NB4 (cell line): ENCODE results near the gene PUM2.

Source experiments
- CTCF ChIP-seq: IDR thresholded peaks from one replicate; pipeline ENCODE4 v1.5.1; 2012; ENCODE audit warnings: low read depth, low read length
- MAX ChIP-seq: IDR thresholded peaks from 2 replicates; pipeline ENCODE4 v1.6.1; 2011; ENCODE audit warnings: low read depth, low read length
- MYC ChIP-seq: IDR thresholded peaks from 2 replicates; pipeline ENCODE4 v1.6.1; 2011; ENCODE audit warnings: low read depth, low read length
- POLR2A ChIP-seq: IDR thresholded peaks from 2 replicates; pipeline ENCODE4 v1.6.1; 2011; ENCODE audit warnings: mild to moderate bottlenecking; ENCODE audit not compliant: insufficient read length; ENCODE audit errors: extremely low read depth

GRCh38 chr2:20250436-20250835, 100.2 kb downstream of the PUM2 start:
- no peak for TF ChIP-seq CTCF
- no peak for TF ChIP-seq POLR2A
- no peak for TF ChIP-seq MYC
- no peak for TF ChIP-seq MAX
